ENCODE results near the gene ZC3H4.
"Not testable (repeated sequence)": the region's sequence is repeated elsewhere in the genome, so short reads cannot be mapped to it uniquely, and the experiment has no call there.

Gene ZC3H4

GRCh38 chr19:47107202-47107952 is 6.2 kb downstream of the ZC3H4 start:
- no peak for DNase-seq

GRCh38 chr19:47106821-47107201 is 6.8 kb downstream of the ZC3H4 start:
- no peak for DNase-seq

GRCh38 chr19:47105874-47106273 is 7.7 kb downstream of the ZC3H4 start:
- DNase-seq: no peak

GRCh38 chr19:47104680-47105079 is 8.9 kb downstream of the ZC3H4 start:
- no peak for DNase-seq

- no peak for DNase-seq
Measured at GRCh38 chr19:47102346-47103060, 11.1 kb downstream of the ZC3H4 start.

- DNase-seq: not testable (repeated sequence)
Measured at GRCh38 chr19:47101116-47101515, 12.5 kb downstream of the ZC3H4 start.

GRCh38 chr19:47100290-47100689 is 13.3 kb downstream of the ZC3H4 start:
- no peak for DNase-seq

- no peak for DNase-seq
Measured at GRCh38 chr19:47099576-47100050, 14.0 kb downstream of the ZC3H4 start.

- DNase-seq: no peak
Measured at GRCh38 chr19:47098608-47099007, 15.0 kb downstream of the ZC3H4 start.

GRCh38 chr19:47097396-47098201 is 16.0 kb downstream of the ZC3H4 start:
- DNase-seq: no peak

- no peak for DNase-seq
Measured at GRCh38 chr19:47096721-47097120, 16.9 kb downstream of the ZC3H4 start.

- no peak for DNase-seq
Measured at GRCh38 chr19:47096100-47096704, 17.4 kb downstream of the ZC3H4 start.

GRCh38 chr19:47095476-47096099 is 18.0 kb downstream of the ZC3H4 start:
- DNase-seq: no peak

- DNase-seq: no peak
Measured at GRCh38 chr19:47094557-47095475, 18.8 kb downstream of the ZC3H4 start.

GRCh38 chr19:47093841-47094240 is 19.7 kb downstream of the ZC3H4 start:
- no peak for DNase-seq

- no peak for DNase-seq
Measured at GRCh38 chr19:47093254-47093653, 20.3 kb downstream of the ZC3H4 start.

GRCh38 chr19:47089767-47090350 is 23.7 kb downstream of the ZC3H4 start:
- DNase-seq: no peak

- DNase-seq: no peak
Measured at GRCh38 chr19:47086280-47086679, 27.3 kb downstream of the ZC3H4 start.

- DNase-seq: no peak
Measured at GRCh38 chr19:47084879-47085439, 28.6 kb downstream of the ZC3H4 start.

- DNase-seq: no peak
Measured at GRCh38 chr19:47082493-47082892, 31.1 kb downstream of the ZC3H4 start.

GRCh38 chr19:47081095-47081494 is 32.5 kb downstream of the ZC3H4 start:
- DNase-seq: no peak

All from NCI-H146 (cell line).